HepG2 (cell line): ENCODE data around the gene SLC16A3. TPM values are rescaled to one million over a fixed set of nuclear protein-coding genes. Genes with fewer than 3 reads are reported as not detected.

ENCODE experiments used
- ATAC-seq: fragments of 200-7000 bp; cut with Tn5 transposase; 3 replicates; pipeline ENCODE4 v1.9.1; 2020; ENCODE audit warnings: mild to moderate bottlenecking, moderate library complexity
- BruUV-seq: library from RNA; stranded (reverse); fragments of 400-500 nt; replicated peaks from 2 replicates; lab custom pipeline; 2021; lab: Mats Ljungman, UMichigan
- CTCF ChIA-PET: fragments of 300-600 bp; formaldehyde crosslinking; extraction: SDS; loops from one replicate; lab custom pipeline; 2021; ENCODE audit warnings: low total read pairs, inconsistent platforms, low intra/inter-chr PET ratio; lab: Yijun Ruan, JAX
- POLR2A ChIA-PET: fragments of 350-600 bp; sonication (Branson Sonifier 250); formaldehyde crosslinking; loops from one replicate; lab custom pipeline; 2020; ENCODE audit warnings: antibody characterized with exemption, inconsistent platforms; lab: Yijun Ruan, JAX
- DNase-seq: peaks from one replicate; pipeline ENCODE4 v3.0.0-alpha.2; 2015; ENCODE audit warnings: low spot score
- FAIRE-seq: peaks from 3 replicates; lab custom pipeline; 2011; peaks lifted over from hg19 to GRCh38; lab: Jason Lieb, UNC
- H2AFZ ChIP-seq: one replicate; pipeline ENCODE4 v1.6.1; 2011; ENCODE audit warnings: low read length, inconsistent platforms
- H3K27ac ChIP-seq: fragments of 300-600 bp; 3 replicates; pipeline ENCODE4 v1.8.0; 2011; ENCODE audit warnings: mixed run types, mild to moderate bottlenecking, mixed read lengths, low read length, inconsistent platforms; ENCODE audit not compliant: insufficient read depth; ENCODE audit errors: extremely low read length
- H3K27me3 ChIP-seq, 2 experiments: fragments of 200-600 bp in 1 of 2; 2 replicates in 1 of 2; 3 replicates in 1 of 2; pipeline versions ENCODE4 v1.6.0 to v1.8.0; 2011; ENCODE audit warnings: low read length in 2 of 2, mild to moderate bottlenecking in 2 of 2, moderate library complexity in 2 of 2, inconsistent platforms in 1 of 2; ENCODE audit not compliant: insufficient read depth in 2 of 2, control insufficient read depth in 1 of 2
- H3K36me3 ChIP-seq, 2 experiments: fragments of 200-600 bp in 1 of 2; replicated peaks in 1 of 2; 2 replicates in 1 of 2; 3 replicates in 1 of 2; pipeline versions ENCODE4 v1.5.1 to v1.8.0; 2011; ENCODE audit warnings: low read length in 2 of 2, inconsistent platforms in 1 of 2; ENCODE audit not compliant: insufficient read depth in 2 of 2, control insufficient read depth in 1 of 2
- H3K4me1 ChIP-seq: 2 replicates; pipeline ENCODE4 v1.5.1; 2012; ENCODE audit warnings: low read length, inconsistent platforms; ENCODE audit not compliant: insufficient read depth
- H3K4me2 ChIP-seq: 2 replicates; pipeline ENCODE4 v1.6.0; 2011; ENCODE audit warnings: low read depth, low read length, inconsistent platforms
- H3K4me3 ChIP-seq, 3 experiments: fragments of 200-600 bp in 1 of 3; sonication (generic), shearing (Covaris generic) in 1 of 3; replicated peaks in 1 of 3; 2 replicates each; pipeline ENCODE4 v1.5.1; 2011 to 2016; ENCODE audit warnings: low read length in 3 of 3, inconsistent platforms in 2 of 3, low read depth in 2 of 3, mild to moderate bottlenecking in 2 of 3, control low read depth in 1 of 3, mixed read lengths in 1 of 3; ENCODE audit not compliant: insufficient read depth in 1 of 3
- H3K79me2 ChIP-seq: one replicate; pipeline ENCODE4 v1.6.1; 2011; ENCODE audit warnings: low read length, inconsistent platforms; ENCODE audit not compliant: insufficient read depth
- H3K9ac ChIP-seq: 2 replicates; pipeline ENCODE4 v1.6.0; 2011; ENCODE audit warnings: mild to moderate bottlenecking, low read depth, low read length, inconsistent platforms; ENCODE audit not compliant: insufficient read depth
- H3K9me3 ChIP-seq: 2 replicates; pipeline ENCODE4 v1.5.1; 2012; ENCODE audit warnings: mild to moderate bottlenecking, low read length
- H4K20me1 ChIP-seq: 2 replicates; pipeline ENCODE4 v1.6.0; 2011; ENCODE audit warnings: inconsistent platforms, mild to moderate bottlenecking, low read length, moderate library complexity; ENCODE audit not compliant: insufficient read depth
- CREB3 ChIP-seq: sonication (generic); formaldehyde crosslinking; IDR thresholded peaks from 2 replicates; pipeline ENCODE4 v1.5.0; 2020; ENCODE audit warnings: missing genetic modification reagents
- IKZF5 ChIP-seq: IDR thresholded peaks from 2 replicates; pipeline ENCODE4 v1.6.1; 2018; ENCODE audit warnings: missing genetic modification reagents, mild to moderate bottlenecking, missing compliant biosample characterization
- KAT7 ChIP-seq: IDR thresholded peaks from 2 replicates; pipeline ENCODE4 v1.6.1; 2018; ENCODE audit warnings: borderline replicate concordance, missing compliant biosample characterization
- KLF6 ChIP-seq: IDR thresholded peaks from 2 replicates; pipeline ENCODE4 v1.8.0; 2016; ENCODE audit warnings: missing biosample characterization, missing genetic modification reagents
- MYNN ChIP-seq: sonication (generic); formaldehyde crosslinking; IDR thresholded peaks from 2 replicates; pipeline ENCODE4 v1.4.0; 2020; ENCODE audit warnings: mild to moderate bottlenecking, low read depth, missing genetic modification reagents
- POLR2G ChIP-seq: fragments of 200-400 bp; formaldehyde crosslinking; IDR thresholded peaks from 2 replicates; pipeline ENCODE4 v1.6.1; 2018; ENCODE audit warnings: mild to moderate bottlenecking, low read depth, low read length, moderate library complexity
- SALL2 ChIP-seq: sonication (generic); formaldehyde crosslinking; IDR thresholded peaks from 2 replicates; pipeline ENCODE4 v1.8.1; 2023; ENCODE audit warnings: mild to moderate bottlenecking, missing genetic modification reagents, inconsistent platforms
- ZNF468 ChIP-seq: sonication (generic); formaldehyde crosslinking; IDR thresholded peaks from 2 replicates; pipeline ENCODE4 v1.8.0; 2022; ENCODE audit warnings: mild to moderate bottlenecking, moderate library complexity, missing genetic modification reagents
- ZNF557 ChIP-seq: sonication (generic); formaldehyde crosslinking; IDR thresholded peaks from 2 replicates; pipeline ENCODE4 v1.4.0; 2020; ENCODE audit warnings: missing genetic modification reagents
- WGBS: methylation state at CpG from one replicate; pipeline ENCODE4 v1.1.6; 2017; ENCODE audit warnings: low lambda C conversion rate; 5-methylcytosine and 5-hydroxymethylcytosine counted together
- in situ Hi-C: cut with HindIII; loops from 2 replicates; pipeline ENCODE4 v1.10.0; 2017; ENCODE audit warnings: low pct_unique_long_range_greater_than_20kb; ENCODE audit not compliant: extremely low pct_ligation_motif_present
- intact Hi-C: fragments of 100-400 bp; cut with micrococcal nuclease; formaldehyde crosslinking; loops from one replicate; pipeline ENCODE4 v1.10.0; 2022; ENCODE audit not compliant: unreplicated experiment
- polyA plus RNA-seq, 8 experiments: library from polyadenylated mRNA; depleted of rRNA in 3 of 8; stranded (reverse) in 7 of 8; unstranded in 1 of 8; fragments of >200 nt; fragmentation: Illumina TruSeq in 4 of 8; extraction: Trizol in 4 of 8; gene quantifications; 2 replicates each; pipeline versions ENCODE4 v1.2.1 to v1.2.3, GENCODE V29; 2011 to 2016; ENCODE audit warnings: low read depth in 4 of 8, missing spikeins in 1 of 8, mixed read lengths in 1 of 8; ENCODE audit not compliant: insufficient read depth in 1 of 8
- total RNA-seq, 5 experiments: library from RNA; depleted of rRNA; stranded (reverse); fragments of >200 nt; fragmentation: Illumina TruSeq; extraction: Trizol; gene quantifications; 2 replicates each; pipeline ENCODE4 v1.2.3, GENCODE V29; 2016; ENCODE audit warnings: low read depth in 1 of 5

Gene SLC16A3
- total and polyA plus RNA-seq, 2 of the 13 experiments (the other 11 are each of a cell fraction or from before 2014, with no cell fraction given): 242 to 349 TPM

DNA sequence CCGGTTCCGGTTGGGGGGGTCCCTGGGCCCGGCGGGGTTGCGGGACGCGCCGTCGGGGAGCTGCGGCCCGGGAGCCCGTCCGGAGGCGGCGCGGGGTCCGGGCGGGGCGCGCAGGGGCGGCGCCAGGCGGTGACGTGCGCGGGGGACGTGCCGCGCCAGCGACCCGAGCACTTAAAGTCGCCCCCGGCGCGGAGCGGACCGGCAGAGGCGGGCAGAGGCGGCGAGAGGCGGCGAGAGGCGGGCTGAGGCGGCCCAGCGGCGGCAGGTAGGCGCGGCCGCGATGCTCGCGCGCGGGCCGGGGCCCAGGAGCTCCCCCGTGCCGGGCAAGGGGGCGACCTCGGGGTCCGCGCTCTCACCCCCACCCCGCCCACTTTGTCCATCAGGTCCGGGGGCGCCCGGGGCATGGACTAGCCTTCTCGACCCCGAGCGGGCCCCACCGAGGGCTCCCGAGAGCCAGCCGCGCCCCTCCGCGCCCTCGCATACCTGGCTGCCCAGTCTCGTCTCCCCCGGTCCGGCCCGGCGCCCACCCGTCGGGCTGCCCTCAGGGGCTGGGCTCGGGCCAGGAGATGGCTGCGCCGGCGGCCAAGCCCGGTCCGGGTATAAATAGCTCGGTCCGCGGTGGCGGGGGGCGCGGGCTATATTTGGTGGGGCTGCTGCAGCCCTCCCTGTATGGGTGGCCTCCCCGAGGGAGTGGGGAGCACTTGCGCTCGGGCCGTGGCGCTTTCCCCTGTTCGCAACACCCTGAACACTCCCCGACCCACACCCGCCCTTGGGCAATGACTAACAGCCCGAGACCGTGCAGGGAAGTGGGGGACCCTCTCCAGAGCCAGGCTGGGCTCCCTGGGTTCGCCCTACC, at the start of gene SLC16A3 (continued):
- no peak for TF ChIP-seq KLF6
- TF ChIP-seq ZNF468 (CRISPR knock-in tag): no peak
- no peak; the same call in 1 of the 2 replicates for TF ChIP-seq KAT7 (CRISPR knock-in tag)
- no peak for TF ChIP-seq SALL2
- TF ChIP-seq IKZF5 (CRISPR knock-in tag): 0 out of 2 replicates have a peak, but pooled peaks have one; percentile 6

GRCh38 chr17:82179412-82179811, 49.4 kb upstream of the SLC16A3 start:
- Histone ChIP-seq H3K79me2 (no peaks in the 10 kb centered on the region), H3K27ac (no peak overlapping the region), H2AFZ (no peak overlapping the region), H3K27me3 (no peaks in the 10 kb centered on the region), H3K4me1 (peaks cover 13% of the 10 kb centered on the region), H3K9me3 (no peaks in the 10 kb centered on the region), H3K4me3 (no peak overlapping the region), H4K20me1 (no peaks in the 10 kb centered on the region), H3K36me3 (peaks cover 4 to 16% of the 10 kb centered on the region in 2 experiments; a peak in 3 of 5 replicates)
- no peak for DNase-seq
- FAIRE-seq: no peak
- ChIA-PET CTCF (no interaction called here), POLR2A (interaction anchor here (0.7 kb wide), 1 partner anchor 12 kb away, joined by 3 read pairs; no protein-coding TSS in a partner anchor)
- ATAC-seq: no peak
- BruUV-seq: no TSS peak
- in situ Hi-C loops (no loop called here), intact Hi-C loops (no loop called here)
- 92% methylated on average over 13 of the region's 13 CpGs for WGBS
- no peak for TF ChIP-seq MYNN (CRISPR knock-in tag)
- TF ChIP-seq CREB3: no peak
- no peak for TF ChIP-seq POLR2G
- no peak for TF ChIP-seq ZNF557 (CRISPR knock-in tag)
- TF ChIP-seq, all 625 proteins: peak for 0
- Histone ChIP-seq H3K9ac (no peak overlapping the region), H3K4me2 (no peak overlapping the region)
